GM19240 (cell line): Measurements from ENCODE around the gene EYA2.

Experiments
- DNase-seq: peaks from one replicate; pipeline ENCODE4 v3.0.0; 2011; ENCODE audit warnings: low spot score; ENCODE audit not compliant: insufficient read length

EYA2 gene

DNA sequence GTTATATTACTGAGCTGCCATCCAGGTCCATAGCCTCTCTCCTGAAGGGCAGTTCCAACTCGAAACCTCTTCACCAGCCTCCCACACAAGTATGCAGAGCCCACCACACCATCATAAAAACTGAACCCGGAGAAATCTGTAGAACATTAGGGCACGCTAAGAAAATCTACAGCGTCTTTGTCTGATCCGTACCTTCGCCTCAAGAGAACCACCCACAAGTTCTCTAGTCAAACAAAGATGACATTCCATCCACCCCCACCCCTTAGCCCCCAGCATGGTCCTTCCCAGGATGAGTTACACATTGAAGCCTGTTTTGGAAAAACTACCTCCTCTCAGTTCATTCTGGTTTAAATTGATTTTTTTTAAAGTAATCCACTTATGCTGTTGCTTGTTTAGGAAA lies 242.1 kb downstream of the EYA2 start:
- no peak for DNase-seq

GRCh38 chr20:47137231-47137870 lies 242.7 kb downstream of the EYA2 start:
- DNase-seq = no peak

- DNase-seq = no peak
These were observed 245.4 kb downstream of the EYA2 start for GRCh38 chr20:47139934-47140535.

GRCh38 chr20:47141350-47141921 lies 246.8 kb downstream of the EYA2 start:
- DNase-seq = no peak

DNA sequence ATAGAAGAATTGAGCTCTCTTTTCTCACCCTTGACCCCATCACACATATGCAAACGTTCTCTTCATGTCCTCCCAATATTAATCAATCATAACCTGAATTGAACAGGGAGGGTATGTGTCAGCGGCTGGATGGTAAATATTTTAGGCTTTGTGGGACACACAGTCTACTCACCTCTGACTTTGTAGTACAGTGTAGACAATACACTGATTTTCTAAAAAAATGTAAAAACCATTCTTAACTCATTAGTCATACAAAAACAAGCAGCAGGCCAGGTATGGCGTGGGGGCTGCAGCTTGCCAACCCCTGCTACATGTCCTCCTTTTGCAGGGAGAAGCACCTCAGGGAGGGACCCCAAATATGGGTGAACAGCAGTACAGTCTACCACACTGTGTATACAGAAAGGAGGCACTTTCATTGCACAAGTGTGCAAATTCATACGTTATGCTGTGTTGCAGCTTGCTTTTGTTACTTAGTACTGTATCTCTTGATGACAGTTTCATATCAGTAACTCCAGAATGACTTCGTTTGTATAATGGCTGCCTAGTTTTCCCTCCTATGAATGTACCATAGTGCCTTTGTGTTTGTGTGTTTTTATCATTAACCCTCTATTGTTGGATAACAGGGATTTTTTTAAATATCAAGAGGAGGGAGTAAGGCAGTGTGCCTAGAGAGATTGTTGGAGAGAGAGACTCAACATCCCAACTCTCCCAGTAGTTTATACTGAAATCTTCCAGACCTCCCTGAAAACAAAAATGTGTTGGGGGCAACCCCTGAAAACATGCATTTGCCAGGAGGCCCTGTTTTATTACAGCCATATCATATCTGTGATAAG lies 247.5 kb downstream of the EYA2 start:
- DNase-seq = no peak

DNA sequence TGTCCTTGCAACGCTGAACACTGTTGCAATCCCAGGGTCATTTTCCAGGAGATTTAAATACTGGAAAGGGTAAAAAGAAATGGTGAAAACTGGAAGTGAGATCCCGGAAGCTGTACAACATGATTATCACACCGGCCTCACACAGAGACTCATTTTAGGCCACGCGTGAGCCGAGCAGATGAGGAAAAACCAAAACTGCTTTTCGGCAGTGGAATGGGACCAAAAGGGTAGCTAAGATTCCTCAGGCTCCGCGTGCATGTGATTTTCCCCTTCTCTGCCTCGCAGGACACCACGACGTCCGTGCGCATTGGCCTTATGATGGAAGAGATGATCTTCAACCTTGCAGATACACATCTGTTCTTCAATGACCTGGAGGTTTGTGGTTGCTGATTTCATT lies 248.1 kb downstream of the EYA2 start:
- no peak for DNase-seq

- DNase-seq = no peak
These were observed 249.0 kb downstream of the EYA2 start for GRCh38 chr20:47143657-47144056.

DNA sequence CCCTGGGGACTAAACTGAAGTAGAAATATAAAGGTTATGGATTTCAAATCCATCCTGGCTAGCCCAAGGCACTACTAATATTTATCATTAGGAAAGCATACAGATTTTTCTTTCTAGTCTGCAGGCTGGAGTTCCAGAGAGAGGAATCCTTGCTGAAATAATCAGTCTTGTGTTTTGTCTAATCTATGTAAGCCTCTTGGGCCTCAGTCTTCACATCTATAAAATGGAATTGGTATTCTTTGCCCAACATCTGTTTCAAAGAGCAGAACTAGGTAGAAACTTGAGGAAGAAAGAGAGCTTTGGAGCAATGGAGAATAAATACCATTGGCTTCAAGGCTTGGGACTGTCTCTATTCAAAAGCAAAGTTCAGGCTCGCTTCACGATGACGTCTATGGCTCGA lies 249.8 kb downstream of the EYA2 start:
- no peak for DNase-seq

GRCh38 chr20:47146686-47147085 lies 252.0 kb downstream of the EYA2 start:
- DNase-seq = no peak

- DNase-seq = no peak
These were observed 253.4 kb downstream of the EYA2 start for GRCh38 chr20:47148059-47148458.

DNA sequence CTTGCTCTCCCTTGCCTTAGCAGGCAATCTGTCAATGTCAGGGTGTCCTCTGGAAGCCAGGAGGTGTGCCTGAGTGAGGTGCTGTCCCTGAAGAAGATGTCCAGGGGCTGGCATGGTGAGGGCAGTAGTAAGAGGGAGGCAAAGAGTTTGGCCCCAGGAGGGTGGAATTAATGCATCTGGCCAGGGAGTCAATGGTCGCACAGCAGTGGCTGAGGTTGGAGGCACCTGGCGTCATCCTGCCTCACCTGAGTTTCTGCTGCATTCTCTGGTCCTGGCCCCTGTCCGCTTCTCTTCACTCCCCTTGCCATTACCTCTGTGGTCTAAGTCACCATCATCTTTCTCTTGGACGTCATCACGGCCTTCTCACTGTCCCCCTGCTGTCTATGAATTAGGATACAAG lies 255.3 kb downstream of the EYA2 start:
- no peak for DNase-seq

DNA sequence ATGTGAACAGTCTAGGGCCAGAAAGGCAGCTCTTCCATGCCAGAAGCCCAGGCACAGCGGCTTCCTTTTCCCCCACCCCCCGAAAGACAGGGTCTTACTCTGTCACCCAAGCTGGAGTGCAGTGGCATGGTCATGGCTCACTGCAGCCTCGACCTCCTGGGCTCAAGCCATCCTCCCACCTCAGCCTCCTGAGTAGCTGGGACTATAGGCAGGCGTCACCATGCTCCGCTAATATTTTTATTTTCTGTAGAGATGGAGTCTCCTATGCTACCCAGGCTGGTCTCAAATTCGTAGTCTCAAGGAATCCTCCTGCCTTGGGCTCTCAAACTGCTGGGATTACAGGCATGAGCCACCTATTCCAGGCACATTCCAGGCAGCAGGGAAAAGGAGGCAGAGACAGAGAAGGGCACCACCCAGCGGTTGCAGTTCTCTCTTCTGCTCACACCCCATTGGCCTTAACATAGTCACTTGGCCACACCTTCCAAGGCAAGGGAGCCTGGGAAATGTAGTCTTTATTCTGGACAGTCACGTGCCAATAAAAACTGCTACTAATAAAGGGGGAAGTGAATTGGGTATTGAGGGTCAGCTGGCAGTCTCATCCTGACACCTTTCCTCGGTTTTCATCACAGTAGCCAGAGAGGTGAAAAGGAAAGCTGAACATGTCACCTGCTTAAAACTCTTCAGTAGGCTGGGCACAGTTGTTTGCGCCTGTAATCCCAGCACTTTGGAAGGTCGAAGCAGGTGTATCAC lies 255.9 kb downstream of the EYA2 start:
- DNase-seq = no peak

- DNase-seq = no peak
These were observed 257.4 kb downstream of the EYA2 start for GRCh38 chr20:47152068-47152467.

- DNase-seq = no peak
These were observed 259.4 kb downstream of the EYA2 start for GRCh38 chr20:47154089-47154488.

- no peak for DNase-seq
These were observed 261.9 kb downstream of the EYA2 start for GRCh38 chr20:47156301-47157137.

DNA sequence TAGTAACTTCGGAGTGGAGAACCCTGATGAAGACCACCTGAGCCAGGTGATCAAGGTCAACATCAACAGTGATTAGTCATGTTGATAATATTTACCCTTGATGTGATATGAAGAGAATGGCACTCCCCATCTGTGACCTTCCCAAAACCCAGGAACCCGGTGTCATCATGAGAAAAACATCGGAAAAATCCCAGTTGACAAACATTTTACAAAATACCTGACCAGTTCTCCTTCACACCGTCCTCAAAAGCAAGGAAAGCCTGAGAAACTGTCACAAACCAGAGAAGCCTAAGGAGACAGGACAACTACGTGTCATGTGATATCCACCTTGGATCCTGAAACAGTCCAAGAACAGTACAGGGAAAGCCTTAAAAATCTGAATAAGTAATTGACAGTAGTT lies 264.5 kb downstream of the EYA2 start:
- no peak for DNase-seq

DNA sequence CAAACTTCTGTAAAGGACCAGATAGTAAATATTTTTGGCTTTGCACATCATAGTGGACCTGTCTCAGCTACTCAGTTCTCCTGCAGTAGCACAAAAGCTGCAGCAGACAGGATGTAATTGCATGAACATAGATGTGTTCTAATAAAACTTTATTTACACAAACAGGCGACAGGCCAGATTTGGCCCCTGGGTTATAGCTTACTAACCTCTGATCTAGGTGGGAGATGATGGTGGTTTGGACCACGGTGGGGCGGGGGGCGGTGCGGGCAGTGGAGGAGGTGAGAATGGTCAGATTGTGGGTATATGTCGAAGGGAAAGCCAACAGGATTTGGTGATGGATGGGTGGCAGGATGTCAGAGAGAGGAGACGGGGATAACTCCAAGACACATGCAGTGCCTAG lies 265.6 kb downstream of the EYA2 start:
- DNase-seq = no peak

DNA sequence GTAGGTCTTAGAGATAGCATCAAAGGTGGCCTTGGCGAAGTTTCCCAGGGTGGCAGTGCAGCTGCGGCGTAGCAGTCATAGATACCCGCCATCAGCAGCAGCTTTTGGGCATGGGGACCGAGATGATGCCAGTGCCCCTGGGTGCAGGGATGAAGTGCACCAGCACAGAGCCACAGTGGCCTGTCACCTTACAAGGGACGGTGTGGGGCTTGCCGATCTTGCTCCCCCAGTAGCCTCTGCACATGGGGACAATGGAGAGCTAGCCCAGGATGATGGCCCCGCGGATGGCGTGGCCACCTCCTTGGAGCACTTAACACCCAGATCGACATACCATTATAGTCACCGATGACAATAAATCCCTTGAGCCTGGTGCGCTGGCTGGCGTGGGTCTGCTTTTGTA lies 266.3 kb downstream of the EYA2 start:
- DNase-seq = no peak

DNA sequence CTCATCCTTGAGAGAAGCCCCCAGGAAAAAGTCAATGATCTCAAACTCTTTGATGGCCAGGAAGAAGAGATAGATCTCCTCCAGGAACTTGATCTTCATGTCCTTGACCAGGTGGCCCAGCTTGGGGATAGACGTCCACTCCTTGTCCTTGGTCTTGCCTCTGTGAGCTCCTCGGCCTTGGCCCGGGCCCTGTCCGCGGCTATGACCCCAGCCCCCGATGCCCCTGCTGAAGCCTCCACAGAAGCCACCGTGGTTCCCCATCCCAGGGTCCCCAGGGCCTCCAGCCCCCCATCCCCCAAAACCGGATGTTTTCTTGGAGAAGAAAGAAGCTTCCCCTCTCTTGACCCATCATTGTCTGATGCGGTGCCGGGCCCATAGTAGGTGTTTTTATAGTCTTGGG lies 266.8 kb downstream of the EYA2 start:
- DNase-seq = no peak

DNA sequence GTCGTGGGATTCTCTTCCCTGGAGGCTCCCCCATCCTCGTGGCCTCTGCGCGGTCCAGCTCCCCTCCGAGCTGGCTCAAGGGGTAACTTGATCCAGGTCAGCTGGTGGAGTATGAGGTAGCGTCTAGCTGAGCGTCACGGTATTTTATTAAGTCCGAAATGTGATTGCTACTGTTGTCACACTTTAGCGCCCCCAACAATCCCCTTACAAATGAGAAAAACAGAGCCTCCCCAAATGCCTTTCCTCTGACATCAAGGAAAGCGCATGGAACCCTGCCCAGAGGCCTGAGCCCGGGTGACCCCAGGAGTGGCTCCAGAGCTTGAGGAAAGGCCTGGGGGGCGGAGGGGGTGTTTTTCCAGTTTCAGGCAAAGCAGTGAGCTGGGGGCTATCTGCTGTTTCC lies 269.5 kb downstream of the EYA2 start:
- no peak for DNase-seq

GRCh38 chr20:47165376-47165865 lies 270.8 kb downstream of the EYA2 start:
- no peak for DNase-seq
